ENCODE data around the gene DHDDS. TPM values are rescaled to one million over a fixed set of nuclear protein-coding genes. Genes with fewer than 3 reads are reported as not detected.

Gene DHDDS
- total and polyA plus RNA-seq, 2 of the 13 experiments (the other 11 are each of a cell fraction or from before 2014, with no cell fraction given) = 18.9 to 28.3 TPM

- TF ChIP-seq SNAI1 (CRISPR knock-in tag; IDR thresholded peaks at IDR 0.05; ENCODE audit: borderline replicate concordance) = no peak
- peak; percentile 82 for TF ChIP-seq ADNP (CRISPR knock-in tag; IDR thresholded peaks at IDR 0.05)
- TF ChIP-seq ZNF431 (CRISPR knock-in tag; IDR thresholded peaks at IDR 0.05; ENCODE audit: borderline replicate concordance, low read depth) = peak; percentile 79; the same call in 1 of the 2 replicates
- peak; percentile 83 for TF ChIP-seq THRA (CRISPR knock-in tag; IDR thresholded peaks at IDR 0.05; ENCODE audit: borderline replicate concordance)
- no peak; the same call in 2 of the 3 replicates for TF ChIP-seq MXI1 (IDR thresholded peaks at IDR 0.05; ENCODE audit: borderline replicate concordance, low read depth, low read length)
- TF ChIP-seq ZHX2 (IDR thresholded peaks at IDR 0.05; ENCODE audit: low read depth) = no peak
- no peak for TF ChIP-seq ZHX2 (CRISPR knock-in tag; IDR thresholded peaks at IDR 0.05; ENCODE audit: borderline replicate concordance)
- TF ChIP-seq ZMYM3 (CRISPR knock-in tag; IDR thresholded peaks at IDR 0.05) = peak; percentile 95
- TF ChIP-seq MXD3 (CRISPR knock-in tag; IDR thresholded peaks at IDR 0.05) = no peak
- TF ChIP-seq HIC2 (CRISPR knock-in tag; IDR thresholded peaks at IDR 0.05; ENCODE audit: low read depth) = peak; percentile 45; the same call in 1 of the 2 replicates
- TF ChIP-seq PHF20 (CRISPR knock-in tag; IDR thresholded peaks at IDR 0.05) = no peak
- TF ChIP-seq ZNF10 (CRISPR knock-in tag; IDR thresholded peaks at IDR 0.05; ENCODE audit: borderline replicate concordance, low read depth) = no peak
- peak; percentile 57; the same call in 1 of the 2 replicates for TF ChIP-seq MLX (CRISPR knock-in tag; IDR thresholded peaks at IDR 0.05)
- no peak for TF ChIP-seq ZNF782 (CRISPR knock-in tag; IDR thresholded peaks at IDR 0.05; ENCODE audit: borderline replicate concordance)
- TF ChIP-seq SKIL (CRISPR knock-in tag; IDR thresholded peaks at IDR 0.05; ENCODE audit: borderline replicate concordance) = 0 out of 2 replicates have a peak, but pooled peaks have one; percentile 55
These were observed 44.7 kb upstream of the DHDDS start (continued) for GRCh38 chr1:26387447-26387846.
